C4-2B (cell line): ENCODE measurements around the gene CLDN2.

ENCODE experiments used
- ZFX ChIP-seq: fragments of 450-650 bp; IDR thresholded peaks from 2 replicates; pipeline ENCODE4 v1.6.1; 2017
- TF ChIP-seq, protein P1 (sequence below): fragments of 450-650 bp; conservative IDR thresholded peaks from 2 replicates; pipeline ENCODE4 v1.5.1; 2017; ENCODE audit warnings: mild to moderate bottlenecking

DNA sequence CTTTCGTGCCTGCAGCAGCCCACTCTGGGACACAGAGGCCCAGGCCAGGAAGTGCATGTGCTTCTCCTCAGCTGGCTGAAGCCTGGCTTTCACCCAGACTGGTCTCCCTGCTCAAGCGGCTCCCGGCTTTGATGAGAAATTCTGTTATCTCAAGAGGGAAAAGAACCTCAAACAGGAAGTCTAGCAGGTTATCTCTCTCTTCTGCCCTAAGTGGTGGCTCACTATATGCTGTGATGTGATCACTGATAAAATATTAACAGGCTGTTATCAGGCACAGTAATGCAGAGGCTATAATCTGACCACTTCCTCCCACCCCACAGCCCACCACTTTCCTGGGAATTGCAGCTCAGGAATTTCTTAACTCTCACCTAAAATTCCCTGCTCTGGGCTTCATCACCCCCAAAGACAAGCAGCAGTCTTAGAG is 13.3 kb downstream of the CLDN2 start:
- TF ChIP-seq, protein P1, sequence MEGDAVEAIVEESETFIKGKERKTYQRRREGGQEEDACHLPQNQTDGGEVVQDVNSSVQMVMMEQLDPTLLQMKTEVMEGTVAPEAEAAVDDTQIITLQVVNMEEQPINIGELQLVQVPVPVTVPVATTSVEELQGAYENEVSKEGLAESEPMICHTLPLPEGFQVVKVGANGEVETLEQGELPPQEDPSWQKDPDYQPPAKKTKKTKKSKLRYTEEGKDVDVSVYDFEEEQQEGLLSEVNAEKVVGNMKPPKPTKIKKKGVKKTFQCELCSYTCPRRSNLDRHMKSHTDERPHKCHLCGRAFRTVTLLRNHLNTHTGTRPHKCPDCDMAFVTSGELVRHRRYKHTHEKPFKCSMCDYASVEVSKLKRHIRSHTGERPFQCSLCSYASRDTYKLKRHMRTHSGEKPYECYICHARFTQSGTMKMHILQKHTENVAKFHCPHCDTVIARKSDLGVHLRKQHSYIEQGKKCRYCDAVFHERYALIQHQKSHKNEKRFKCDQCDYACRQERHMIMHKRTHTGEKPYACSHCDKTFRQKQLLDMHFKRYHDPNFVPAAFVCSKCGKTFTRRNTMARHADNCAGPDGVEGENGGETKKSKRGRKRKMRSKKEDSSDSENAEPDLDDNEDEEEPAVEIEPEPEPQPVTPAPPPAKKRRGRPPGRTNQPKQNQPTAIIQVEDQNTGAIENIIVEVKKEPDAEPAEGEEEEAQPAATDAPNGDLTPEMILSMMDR: no peak
- TF ChIP-seq ZFX: no peak
